ENCODE results near the gene CRYBG3. TPM values are rescaled to one million over a fixed set of nuclear protein-coding genes. Genes with fewer than 3 reads are reported as not detected.

Gene CRYBG3
- total RNA-seq, 2 donors from 2014 or later, result 15.7 to 22.2 TPM

- Histone ChIP-seq H3K9ac (ENCODE audit: low read depth in 2 of 2, low read length in 2 of 2) (no peak overlapping the region), H3K27ac (no peak overlapping the region), H3K27me3 (no peaks in the 10 kb centered on the region), H3K4me3 (no peak overlapping the region), H3K4me1 (no peaks in the 10 kb centered on the region), H3K9me3 (no peaks in the 10 kb centered on the region), H3K36me3 (no peaks in the 10 kb centered on the region)
- no peak for DNase-seq
- intact Hi-C loops (cut with DNase I), result no loop called here
- no peak for TF ChIP-seq CTCF (IDR thresholded peaks at IDR 0.05)
Observed at GRCh38 chr3:97990624-97991292, 168.9 kb downstream of the CRYBG3 start.

GRCh38 chr3:97991293-97991682 lies 169.5 kb downstream of the CRYBG3 start:
- H3K27ac ChIP-seq, result no peak overlapping the region
- H3K36me3 ChIP-seq, result no peaks in the 10 kb centered on the region
- no peaks in the 10 kb centered on the region for H3K4me1 ChIP-seq
- intact Hi-C loops (cut with DNase I), result no loop called here
- no peaks in the 10 kb centered on the region for H3K27me3 ChIP-seq
- H3K4me3 ChIP-seq, result no peak overlapping the region
- TF ChIP-seq CTCF (IDR thresholded peaks at IDR 0.05), result no peak
- no peak for DNase-seq
- no peaks in the 10 kb centered on the region for H3K9me3 ChIP-seq
- no peak overlapping the region for H3K9ac ChIP-seq (ENCODE audit: low read depth in 2 of 2, low read length in 2 of 2)

GRCh38 chr3:97992547-97993173 lies 170.8 kb downstream of the CRYBG3 start:
- H3K9ac ChIP-seq (ENCODE audit: low read depth in 2 of 2, low read length in 2 of 2), result no peak overlapping the region
- DNase-seq, result no peak
- no peaks in the 10 kb centered on the region for H3K27me3 ChIP-seq
- no peaks in the 10 kb centered on the region for H3K36me3 ChIP-seq
- no peaks in the 10 kb centered on the region for H3K9me3 ChIP-seq
- no peak for TF ChIP-seq CTCF (IDR thresholded peaks at IDR 0.05)
- intact Hi-C loops (cut with DNase I), result no loop called here
- no peak overlapping the region for H3K4me3 ChIP-seq
- no peak overlapping the region for H3K27ac ChIP-seq
- no peaks in the 10 kb centered on the region for H3K4me1 ChIP-seq

GRCh38 chr3:97993526-97993925 lies 171.7 kb downstream of the CRYBG3 start:
- intact Hi-C loops (cut with DNase I), result no loop called here
- H3K4me1 ChIP-seq, result no peaks in the 10 kb centered on the region
- no peak overlapping the region for H3K9ac ChIP-seq (ENCODE audit: low read depth in 2 of 2, low read length in 2 of 2)
- no peaks in the 10 kb centered on the region for H3K27me3 ChIP-seq
- H3K36me3 ChIP-seq, result no peaks in the 10 kb centered on the region
- no peaks in the 10 kb centered on the region for H3K9me3 ChIP-seq
- no peak for DNase-seq
- H3K4me3 ChIP-seq, result no peak overlapping the region
- no peak for TF ChIP-seq CTCF (IDR thresholded peaks at IDR 0.05)
- no peak overlapping the region for H3K27ac ChIP-seq

GRCh38 chr3:97994328-97994945 lies 172.6 kb downstream of the CRYBG3 start:
- no peak for TF ChIP-seq CTCF (IDR thresholded peaks at IDR 0.05)
- intact Hi-C loops (cut with DNase I), result no loop called here
- Histone ChIP-seq H3K36me3 (no peaks in the 10 kb centered on the region), H3K9ac (ENCODE audit: low read depth in 2 of 2, low read length in 2 of 2) (no peak overlapping the region), H3K9me3 (no peaks in the 10 kb centered on the region), H3K4me3 (no peak overlapping the region), H3K4me1 (no peaks in the 10 kb centered on the region), H3K27me3 (no peaks in the 10 kb centered on the region), H3K27ac (no peak overlapping the region)
- DNase-seq, result no peak

Other genes with a start within 250 kb of the CRYBG3 start
- 1 to 10 TPM; 2.8 to 3.5 TPM for gene ARL6, start 57.3 kb upstream of the CRYBG3 start, total RNA-seq
- gene RIOX2, start 150.4 kb downstream of the CRYBG3 start, total RNA-seq, result 10 to 100 TPM; 17.6 to 21.9 TPM
- gene GABRR3, start 213.3 kb downstream of the CRYBG3 start, total RNA-seq, result not detected

Data from colonic mucosa (tissue), 4 donors.